Spleen (tissue), 11 donors: Measurements from ENCODE around the gene GNPTAB. TPM values are rescaled to one million over a fixed set of nuclear protein-coding genes. Genes with fewer than 3 reads are reported as not detected.

ENCODE experiments used
- DNase-seq: peaks from one replicate; pipeline ENCODE4 v3.0.0-alpha.2; 2020
- H3K27ac ChIP-seq, 8 donors: fragments of 200-600 bp; sonication (generic) in 7 of 8; 1 replicate in 4 of 8; 2 replicates in 4 of 8; pipeline versions ENCODE4 v1.5.0 to v1.8.0; 2016 to 2021; ENCODE audit warnings: inconsistent platforms in 4 of 8, mild to moderate bottlenecking in 4 of 8, moderate library complexity in 1 of 8
- H3K27me3 ChIP-seq, 7 donors: fragments of 200-600 bp; sonication (generic) in 6 of 7; replicated peaks in 1 of 7; 1 replicate in 4 of 7; 2 replicates in 3 of 7; pipeline versions ENCODE4 v1.5.0 to v1.8.0; 2016 to 2021; ENCODE audit warnings: inconsistent platforms in 3 of 7, mild to moderate bottlenecking in 1 of 7
- H3K36me3 ChIP-seq, 6 donors: fragments of 200-600 bp; sonication (generic) in 5 of 6; 1 replicate in 4 of 6; 2 replicates in 2 of 6; pipeline versions ENCODE4 v1.5.0 to v1.8.0; 2016 to 2021; ENCODE audit warnings: inconsistent platforms in 2 of 6
- H3K4me1 ChIP-seq, 6 donors: fragments of 200-600 bp; sonication (generic) in 5 of 6; 1 replicate in 3 of 6; 2 replicates in 3 of 6; pipeline versions ENCODE4 v1.5.0 to v1.8.0; 2016 to 2021; ENCODE audit warnings: inconsistent platforms in 3 of 6
- H3K4me3 ChIP-seq, 8 donors: fragments of 200-600 bp; sonication (generic) in 7 of 8; 1 replicate in 4 of 8; 2 replicates in 4 of 8; pipeline versions ENCODE4 v1.5.0 to v1.8.0; 2016 to 2021; ENCODE audit warnings: inconsistent platforms in 4 of 8, mild to moderate bottlenecking in 4 of 8, moderate library complexity in 2 of 8
- H3K9me3 ChIP-seq, 8 donors: fragments of 200-600 bp; sonication (generic) in 7 of 8; 1 replicate in 4 of 8; 2 replicates in 4 of 8; pipeline versions ENCODE4 v1.5.0 to v1.8.0; 2016 to 2021; ENCODE audit warnings: inconsistent platforms in 4 of 8
- POLR2A ChIP-seq, 3 donors: fragments of 450-650 bp; IDR thresholded peaks; one replicate each; pipeline ENCODE4 v1.5.1; 2017; ENCODE audit warnings: antibody characterized with exemption in 3 of 3, mild to moderate bottlenecking in 1 of 3
- POLR2AphosphoS5 ChIP-seq, 3 donors: sonication (generic); formaldehyde crosslinking; IDR thresholded peaks; one replicate each; pipeline ENCODE4 v1.5.1; 2017; ENCODE audit warnings: antibody characterized with exemption in 3 of 3
- WGBS, 5 donors: extraction: QIAGEN DNeasy Blood & Tissue Kit in 3 of 5; methylation state at CpG; one replicate each; pipeline versions ENCODE4 v1.1.5 to v1.1.7; 2013 to 2018; 5-methylcytosine and 5-hydroxymethylcytosine counted together
- intact Hi-C: fragments of 100-400 bp; cut with DNase I; formaldehyde crosslinking; loops from one replicate; pipeline ENCODE4 v1.15.0; 2023; ENCODE audit warnings: low total_unique reads
- polyA plus RNA-seq, 3 donors: library from polyadenylated mRNA; stranded (reverse); fragments of 200-250 nt; gene quantifications; one replicate each; pipeline ENCODE4 v1.2.1, GENCODE V29; 2013
- total RNA-seq, 7 donors: library from RNA; depleted of rRNA in 3 of 7; stranded (reverse); fragments of >200 nt in 3 of 7; fragmentation: NEBNext Ultra II Directional in 4 of 7; extraction: Animal tissue kit (Norgen Biotek cat#: 25700) in 4 of 7; gene quantifications; one replicate each; pipeline versions ENCODE4 v1.1.0 to v1.2.1, GENCODE V29; 2016 to 2021
- TF ChIP-seq, protein P1 (sequence below), 11 experiments: fragments of 200-600 bp in 7 of 11; fragments of 450-650 bp in 4 of 11; sonication (generic) in 4 of 11; IDR thresholded peaks in 8 of 11; conservative IDR thresholded peaks in 3 of 11; 1 replicate in 7 of 11; 2 replicates in 4 of 11; pipeline versions ENCODE4 v1.4.0 to v1.8.0; 2016 to 2021; ENCODE audit warnings: antibody characterized with exemption in 11 of 11, inconsistent platforms in 4 of 11, mild to moderate bottlenecking in 1 of 11
- donor health status: healthy with polysubstance abuse.
- donor health status: DM: no; HTN: no; CAD: no; lungs with moderate emphysema.
- donor health status: DM: no; HTN: no; CAD: no.
- donor health status: Bipolar disorder and iron deficiency.
- donor health status: healthy.
- donor health status: DM: no; HTN: no; CAD: no.
- donor health status: DM: yes; HTN: yes; CAD: no.

Gene GNPTAB
- total and polyA plus RNA-seq, 10 donors = 9.3 to 90.8 (median 45.2) TPM

DNA sequence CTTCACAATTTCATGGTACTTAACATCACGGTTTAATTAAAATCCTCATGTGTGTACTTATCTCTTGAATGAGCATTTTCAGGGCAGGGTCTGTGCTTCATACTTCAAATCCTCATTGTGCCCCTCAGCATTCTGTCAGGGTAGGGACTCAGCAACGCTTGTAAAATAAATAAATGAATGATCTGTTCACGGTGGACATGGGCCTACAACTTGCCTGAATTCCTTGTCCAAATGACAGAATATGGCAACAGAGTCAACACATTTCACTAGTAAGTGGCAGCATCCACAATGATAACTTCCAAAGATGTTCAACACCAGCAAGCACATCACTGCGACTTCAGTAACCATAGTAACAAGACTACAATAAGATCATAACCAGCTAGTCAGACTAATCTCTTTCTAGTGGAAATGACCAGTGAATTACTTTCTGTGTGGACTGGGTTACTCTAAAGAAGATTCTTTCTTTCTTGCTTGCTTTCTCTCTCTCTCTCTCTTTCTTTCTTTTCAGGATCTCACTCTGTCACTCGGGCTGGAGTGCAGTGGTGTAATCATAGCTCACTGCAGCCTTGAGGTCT, 14.5 kb upstream of the GNPTAB start:
- intact Hi-C loops = no loop called here
- no peak overlapping the region for H3K27ac ChIP-seq
- H3K36me3 ChIP-seq = no peaks in the 10 kb centered on the region
- DNase-seq = no peak
- H3K9me3 ChIP-seq = no peaks in the 10 kb centered on the region
- H3K4me3 ChIP-seq = no peak overlapping the region
- 85 to 92% (median 86%) methylated on average over 5 of the region's 5 CpGs for WGBS, 5 donors
- H3K27me3 ChIP-seq = no peaks in the 10 kb centered on the region
- TF ChIP-seq, protein P1, sequence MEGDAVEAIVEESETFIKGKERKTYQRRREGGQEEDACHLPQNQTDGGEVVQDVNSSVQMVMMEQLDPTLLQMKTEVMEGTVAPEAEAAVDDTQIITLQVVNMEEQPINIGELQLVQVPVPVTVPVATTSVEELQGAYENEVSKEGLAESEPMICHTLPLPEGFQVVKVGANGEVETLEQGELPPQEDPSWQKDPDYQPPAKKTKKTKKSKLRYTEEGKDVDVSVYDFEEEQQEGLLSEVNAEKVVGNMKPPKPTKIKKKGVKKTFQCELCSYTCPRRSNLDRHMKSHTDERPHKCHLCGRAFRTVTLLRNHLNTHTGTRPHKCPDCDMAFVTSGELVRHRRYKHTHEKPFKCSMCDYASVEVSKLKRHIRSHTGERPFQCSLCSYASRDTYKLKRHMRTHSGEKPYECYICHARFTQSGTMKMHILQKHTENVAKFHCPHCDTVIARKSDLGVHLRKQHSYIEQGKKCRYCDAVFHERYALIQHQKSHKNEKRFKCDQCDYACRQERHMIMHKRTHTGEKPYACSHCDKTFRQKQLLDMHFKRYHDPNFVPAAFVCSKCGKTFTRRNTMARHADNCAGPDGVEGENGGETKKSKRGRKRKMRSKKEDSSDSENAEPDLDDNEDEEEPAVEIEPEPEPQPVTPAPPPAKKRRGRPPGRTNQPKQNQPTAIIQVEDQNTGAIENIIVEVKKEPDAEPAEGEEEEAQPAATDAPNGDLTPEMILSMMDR (IDR thresholded peaks at IDR 0.05 in 8 of 11, conservative IDR thresholded peaks at IDR 0.05 in 3 of 11) = no peak
- TF ChIP-seq POLR2A (IDR thresholded peaks at IDR 0.05) (no peak), POLR2AphosphoS5 (IDR thresholded peaks at IDR 0.05) (no peak)
- peaks cover 0 to 2% (median 0%) of the 10 kb centered on the region in 6 donors for H3K4me1 ChIP-seq

DNA sequence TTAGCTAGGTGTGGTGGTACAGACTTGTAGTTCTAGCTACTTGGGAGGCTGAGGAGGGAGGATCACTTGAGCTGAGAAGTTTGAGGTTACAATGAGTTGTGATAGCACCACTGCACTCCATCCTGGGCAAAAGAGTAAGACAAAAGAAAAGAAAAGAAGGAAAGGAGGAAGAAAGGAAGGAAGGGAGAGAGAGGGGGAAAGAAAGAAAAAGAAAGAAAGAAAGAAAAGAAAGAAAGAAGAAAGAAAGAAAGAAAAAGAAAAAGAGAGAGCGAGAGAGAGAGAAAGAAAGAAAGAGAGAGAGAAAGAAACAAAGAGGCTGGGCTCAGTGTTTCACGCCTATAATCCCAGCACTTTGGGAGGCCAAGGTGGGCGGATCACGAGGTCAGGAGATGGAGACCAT, 10.3 kb upstream of the GNPTAB start:
- no peak overlapping the region for H3K4me3 ChIP-seq
- H3K9me3 ChIP-seq = no peaks in the 10 kb centered on the region
- TF ChIP-seq, protein P1 (IDR thresholded peaks at IDR 0.05 in 8 of 11, conservative IDR thresholded peaks at IDR 0.05 in 3 of 11) = no peak
- TF ChIP-seq POLR2A (IDR thresholded peaks at IDR 0.05) = no peak
- no peak for TF ChIP-seq POLR2AphosphoS5 (IDR thresholded peaks at IDR 0.05)
- 85 to 98% (median 97%) methylated on average over 4 of the region's 4 CpGs for WGBS, 5 donors
- intact Hi-C loops = loop anchor here (5.0 kb wide), 1 partner anchor 69 kb away; no protein-coding TSS in a partner anchor
- no peaks in the 10 kb centered on the region for H3K36me3 ChIP-seq
- DNase-seq = no peak
- peaks cover 8 to 28% (median 18%) of the 10 kb centered on the region in 6 donors for H3K4me1 ChIP-seq
- no peaks in the 10 kb centered on the region for H3K27me3 ChIP-seq
- H3K27ac ChIP-seq = no peak overlapping the region

DNA sequence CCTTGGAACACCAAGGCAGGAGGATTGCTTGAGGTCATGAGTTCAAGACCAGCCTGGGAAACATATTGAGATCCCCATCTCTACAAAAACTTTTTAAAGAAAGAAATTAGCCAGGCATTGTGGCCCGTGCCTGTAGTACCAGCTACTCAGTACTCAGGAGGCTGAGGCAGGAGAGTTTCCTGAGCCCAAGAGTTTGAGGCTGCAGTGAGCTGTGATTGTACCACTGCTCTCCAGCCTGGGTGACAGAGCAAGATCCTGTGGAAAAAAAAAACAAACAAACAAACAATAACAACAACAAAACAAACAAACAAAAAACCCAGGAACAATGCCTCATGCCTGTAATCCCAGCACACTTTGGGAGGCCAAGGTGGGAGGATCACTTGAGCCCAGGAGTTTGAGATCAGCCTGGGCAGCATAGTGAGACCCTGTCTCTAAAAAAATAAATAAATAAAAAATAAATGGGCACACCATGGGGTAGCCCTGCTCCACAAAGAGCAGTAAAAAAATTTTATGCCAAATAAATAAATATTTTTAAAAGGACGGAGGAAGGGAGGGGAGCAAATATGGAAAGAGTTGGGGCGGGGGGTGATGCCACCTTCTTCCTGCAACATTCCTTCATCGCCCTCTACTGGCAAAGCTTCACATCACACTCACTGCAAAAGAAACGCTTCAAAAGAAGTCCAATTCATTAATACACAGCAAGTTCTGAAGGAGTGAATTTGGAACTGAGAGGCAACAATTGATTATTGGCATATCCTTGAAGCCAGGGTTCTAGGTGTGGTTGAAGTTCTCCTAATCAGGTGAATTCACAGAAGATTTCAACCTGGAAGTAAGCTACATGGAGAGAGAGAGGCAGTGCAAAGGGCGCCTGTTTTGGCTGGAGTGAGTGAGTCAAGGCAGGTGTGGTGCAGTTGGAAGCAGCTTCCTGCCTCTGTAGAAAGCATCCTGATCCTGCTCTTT, 8.8 kb upstream of the GNPTAB start:
- peak overlapping the region in 4 of 8 donors; percentile 58 to 77 (median 68) for H3K27ac ChIP-seq
- DNase-seq = no peak
- H3K4me3 ChIP-seq = no peak overlapping the region
- H3K36me3 ChIP-seq = no peaks in the 10 kb centered on the region
- peaks cover 8 to 28% (median 18%) of the 10 kb centered on the region in 6 donors for H3K4me1 ChIP-seq
- WGBS, 5 donors = 28 to 33% (median 30%) methylated on average over 6 of the region's 6 CpGs
- intact Hi-C loops = loop anchor here (5.0 kb wide), 2 partner anchors 67 to 422 kb away; no protein-coding TSS in a partner anchor
- TF ChIP-seq POLR2AphosphoS5 (IDR thresholded peaks at IDR 0.05) = no peak
- TF ChIP-seq POLR2A (IDR thresholded peaks at IDR 0.05) = no peak
- TF ChIP-seq, protein P1 (IDR thresholded peaks at IDR 0.05 in 8 of 11, conservative IDR thresholded peaks at IDR 0.05 in 3 of 11) = peak; percentile 69 to 92 (median 86)
- no peaks in the 10 kb centered on the region for H3K9me3 ChIP-seq
- H3K27me3 ChIP-seq = no peaks in the 10 kb centered on the region
